Tibial nerve (tissue), 4 donors: ENCODE data around the gene CTNND2.

Source experiments
- EP300 ChIP-seq, 2 donors: sonication (generic); formaldehyde crosslinking; IDR thresholded peaks; one replicate each; pipeline ENCODE4 v1.6.1; 2017; ENCODE audit warnings: antibody characterized with exemption in 2 of 2, mild to moderate bottlenecking in 1 of 2
- TF ChIP-seq, protein P1 (sequence below), 5 experiments: fragments of 200-600 bp in 3 of 5; fragments of 450-650 bp in 2 of 5; sonication (generic) in 3 of 5; IDR thresholded peaks; one replicate each; pipeline ENCODE4 v1.5.1; 2016 to 2019; ENCODE audit warnings: antibody characterized with exemption in 5 of 5, mild to moderate bottlenecking in 3 of 5, moderate library complexity in 2 of 5

DNA sequence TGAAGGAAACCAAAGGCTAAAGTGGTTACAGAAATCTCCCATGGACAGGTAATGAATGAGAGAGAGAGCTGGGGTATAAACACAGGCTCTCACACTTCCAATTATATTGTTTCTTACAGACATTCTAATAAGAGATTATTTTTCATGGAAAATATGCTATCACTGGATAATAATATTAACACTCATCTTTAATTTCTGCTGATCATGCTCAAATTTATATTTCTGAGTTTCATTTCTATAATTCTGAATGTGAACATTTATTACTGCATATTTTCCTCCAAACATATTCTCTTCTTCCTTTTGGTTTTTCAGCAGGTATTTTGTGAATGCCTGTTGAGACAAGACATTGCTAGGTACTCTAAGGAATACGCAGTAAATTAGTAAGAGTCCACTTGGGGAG lies 733.0 kb downstream of the CTNND2 start:
- TF ChIP-seq, protein P1, sequence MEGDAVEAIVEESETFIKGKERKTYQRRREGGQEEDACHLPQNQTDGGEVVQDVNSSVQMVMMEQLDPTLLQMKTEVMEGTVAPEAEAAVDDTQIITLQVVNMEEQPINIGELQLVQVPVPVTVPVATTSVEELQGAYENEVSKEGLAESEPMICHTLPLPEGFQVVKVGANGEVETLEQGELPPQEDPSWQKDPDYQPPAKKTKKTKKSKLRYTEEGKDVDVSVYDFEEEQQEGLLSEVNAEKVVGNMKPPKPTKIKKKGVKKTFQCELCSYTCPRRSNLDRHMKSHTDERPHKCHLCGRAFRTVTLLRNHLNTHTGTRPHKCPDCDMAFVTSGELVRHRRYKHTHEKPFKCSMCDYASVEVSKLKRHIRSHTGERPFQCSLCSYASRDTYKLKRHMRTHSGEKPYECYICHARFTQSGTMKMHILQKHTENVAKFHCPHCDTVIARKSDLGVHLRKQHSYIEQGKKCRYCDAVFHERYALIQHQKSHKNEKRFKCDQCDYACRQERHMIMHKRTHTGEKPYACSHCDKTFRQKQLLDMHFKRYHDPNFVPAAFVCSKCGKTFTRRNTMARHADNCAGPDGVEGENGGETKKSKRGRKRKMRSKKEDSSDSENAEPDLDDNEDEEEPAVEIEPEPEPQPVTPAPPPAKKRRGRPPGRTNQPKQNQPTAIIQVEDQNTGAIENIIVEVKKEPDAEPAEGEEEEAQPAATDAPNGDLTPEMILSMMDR (IDR thresholded peaks at IDR 0.05), result no peak
- TF ChIP-seq EP300 (IDR thresholded peaks at IDR 0.05), result no peak
